K562 (cell line): ENCODE data around the gene PIP5KL1. TPM values are rescaled to one million over a fixed set of nuclear protein-coding genes. Genes with fewer than 3 reads are reported as not detected.

Experiments
- BRCA1 ChIP-seq, 2 experiments: fragments of 450-650 bp in 1 of 2; sonication (generic) in 1 of 2; formaldehyde crosslinking in 1 of 2; IDR thresholded peaks; 2 replicates each; pipeline versions ENCODE4 v1.5.0 to v1.6.1; 2017 to 2020; ENCODE audit warnings: mild to moderate bottlenecking in 1 of 2, missing genetic modification reagents in 1 of 2
- E2F3 ChIP-seq: fragments of 250-450 bp; sonication (Bioruptor Pico); IDR thresholded peaks from 2 replicates; pipeline ENCODE4 v1.4.0; 2020; ENCODE audit warnings: mild to moderate bottlenecking
- MAZ ChIP-seq, 2 experiments: fragments of 450-650 bp in 1 of 2; sonication (generic) in 1 of 2; formaldehyde crosslinking; IDR thresholded peaks in 1 of 2; conservative IDR thresholded peaks in 1 of 2; 2 replicates each; pipeline versions ENCODE4 v1.4.0 to v1.5.0; 2020; ENCODE audit warnings: mild to moderate bottlenecking in 1 of 2, missing genetic modification reagents in 1 of 2
- NR2C2 ChIP-seq, 2 experiments: fragments of 200-800 bp in 1 of 2; sonication (Bioruptor generic) in 1 of 2; sonication (generic) in 1 of 2; formaldehyde crosslinking in 1 of 2; IDR thresholded peaks; 2 replicates each; pipeline versions ENCODE4 v1.6.1 to v1.8.0; 2016 to 2022; ENCODE audit warnings: mild to moderate bottlenecking in 1 of 2, missing compliant biosample characterization in 1 of 2, missing genetic modification characterization in 1 of 2, missing genetic modification reagents in 1 of 2
- PPARD ChIP-seq: fragments of 250-450 bp; sonication (Bioruptor Pico); IDR thresholded peaks from 2 replicates; pipeline ENCODE4 v1.8.0; 2022; ENCODE audit warnings: inconsistent platforms, mild to moderate bottlenecking, moderate library complexity
- SMARCB1 ChIP-seq: IDR thresholded peaks from 2 replicates; pipeline ENCODE4 v1.6.1; 2011; ENCODE audit warnings: improper control_type of control experiment, low read depth; ENCODE audit not compliant: insufficient read length
- ZBTB43 ChIP-seq: sonication (generic); formaldehyde crosslinking; IDR thresholded peaks from 2 replicates; pipeline ENCODE4 v1.8.0; 2023; ENCODE audit warnings: mild to moderate bottlenecking, missing genetic modification reagents
- ZNF436 ChIP-seq: fragments of 250-450, 450-650 bp; sonication (Bioruptor Pico); formaldehyde crosslinking; IDR thresholded peaks from 2 replicates; pipeline ENCODE4 v1.7.0; 2020; ENCODE audit warnings: mild to moderate bottlenecking
- polyA plus RNA-seq, 8 experiments: library from polyadenylated mRNA; depleted of rRNA in 4 of 8; stranded (reverse) in 5 of 8; unstranded in 3 of 8; fragments of >200 nt; fragmentation: Nextera tagmentation in 2 of 8; fragmentation: Illumina TruSeq in 1 of 8; extraction: Ambion mirVana in 2 of 8; extraction: Trizol in 1 of 8; gene quantifications; 2 replicates each; pipeline versions ENCODE4 v1.2.1 to v1.2.3, GENCODE V29; 2011 to 2014; ENCODE audit warnings: inconsistent platforms in 1 of 8, missing spikeins in 1 of 8
- total RNA-seq, 7 experiments: library from RNA; depleted of rRNA in 6 of 7; stranded (reverse); fragments of >200 nt in 6 of 7; fragmentation: Illumina TruSeq in 2 of 7; extraction: Trizol in 2 of 7; gene quantifications; 2 replicates each; pipeline versions ENCODE4 v1.2.1 to v1.2.3, GENCODE V29; 2011 to 2021; ENCODE audit warnings: low replicate concordance in 1 of 7

Gene PIP5KL1
- total and polyA plus RNA-seq, 9 of the 15 experiments (the other 6 are each of a cell fraction or from before 2014, with no cell fraction given) = 0.18 to 4.8 (median 1.2) TPM

GRCh38 chr9:127899128-127899943 lies 31.2 kb downstream of the PIP5KL1 start, which contains the start of gene ST6GALNAC6 (continued):
- TF ChIP-seq NR2C2 (CRISPR knock-in tag; IDR thresholded peaks at IDR 0.05) = no peak
- TF ChIP-seq NR2C2 (tag; IDR thresholded peaks at IDR 0.05) = peak; percentile 62; the same call in 1 of the 2 replicates
- TF ChIP-seq E2F3 (CRISPR knock-in tag) = no peak
- TF ChIP-seq ZNF436 (CRISPR knock-in tag) = no peak
- TF ChIP-seq BRCA1 (IDR thresholded peaks at IDR 0.05) = no peak
- TF ChIP-seq BRCA1 (CRISPR knock-in tag; IDR thresholded peaks at IDR 0.05) = no peak
- peak; percentile 7 to 68; a peak in 3 of 4 replicates for TF ChIP-seq MAZ (CRISPR knock-in tag; conservative IDR thresholded peaks at IDR 0.05 in 1 of 2, IDR thresholded peaks at IDR 0.05 in 1 of 2)
- no peak for TF ChIP-seq SMARCB1
- no peak for TF ChIP-seq ZBTB43
- no peak for TF ChIP-seq PPARD
- TF ChIP-seq, all 486 proteins: peak for 38
